ENCODE measurements around the gene PTGFRN.

PTGFRN gene

DNA sequence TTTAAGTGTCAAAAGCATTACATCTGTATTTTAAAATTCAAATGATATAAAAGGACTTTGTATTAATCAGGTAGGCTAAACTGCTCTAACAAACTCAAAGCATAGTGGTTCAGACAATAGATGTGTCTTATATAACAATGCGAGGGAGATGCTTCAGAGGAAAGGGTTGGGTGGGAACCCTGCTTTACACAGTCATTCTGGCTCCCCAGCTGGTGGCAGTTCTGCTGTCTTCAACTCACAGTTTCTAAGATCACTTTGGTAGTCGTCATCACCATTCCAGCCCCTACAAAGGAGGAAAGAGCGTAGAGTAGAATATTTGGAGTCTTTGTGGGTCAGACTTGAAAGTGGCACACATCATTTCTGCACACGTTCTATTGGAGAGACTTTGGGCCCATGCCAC lies 4.2 kb downstream of the PTGFRN start:
- no peak overlapping the region for H3K27ac ChIP-seq
- no peak for TF ChIP-seq ZFX (IDR thresholded peaks at IDR 0.05)
- TF ChIP-seq, protein P1, sequence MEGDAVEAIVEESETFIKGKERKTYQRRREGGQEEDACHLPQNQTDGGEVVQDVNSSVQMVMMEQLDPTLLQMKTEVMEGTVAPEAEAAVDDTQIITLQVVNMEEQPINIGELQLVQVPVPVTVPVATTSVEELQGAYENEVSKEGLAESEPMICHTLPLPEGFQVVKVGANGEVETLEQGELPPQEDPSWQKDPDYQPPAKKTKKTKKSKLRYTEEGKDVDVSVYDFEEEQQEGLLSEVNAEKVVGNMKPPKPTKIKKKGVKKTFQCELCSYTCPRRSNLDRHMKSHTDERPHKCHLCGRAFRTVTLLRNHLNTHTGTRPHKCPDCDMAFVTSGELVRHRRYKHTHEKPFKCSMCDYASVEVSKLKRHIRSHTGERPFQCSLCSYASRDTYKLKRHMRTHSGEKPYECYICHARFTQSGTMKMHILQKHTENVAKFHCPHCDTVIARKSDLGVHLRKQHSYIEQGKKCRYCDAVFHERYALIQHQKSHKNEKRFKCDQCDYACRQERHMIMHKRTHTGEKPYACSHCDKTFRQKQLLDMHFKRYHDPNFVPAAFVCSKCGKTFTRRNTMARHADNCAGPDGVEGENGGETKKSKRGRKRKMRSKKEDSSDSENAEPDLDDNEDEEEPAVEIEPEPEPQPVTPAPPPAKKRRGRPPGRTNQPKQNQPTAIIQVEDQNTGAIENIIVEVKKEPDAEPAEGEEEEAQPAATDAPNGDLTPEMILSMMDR (conservative IDR thresholded peaks at IDR 0.05) = no peak

- no peak for TF ChIP-seq ZFX (IDR thresholded peaks at IDR 0.05)
- TF ChIP-seq, protein P1 (conservative IDR thresholded peaks at IDR 0.05) = no peak
- H3K27ac ChIP-seq = no peak overlapping the region
Measured at GRCh38 chr1:116914667-116915066, 5.0 kb downstream of the PTGFRN start.

GRCh38 chr1:116915086-116915661 lies 5.5 kb downstream of the PTGFRN start:
- TF ChIP-seq, protein P1 (conservative IDR thresholded peaks at IDR 0.05) = no peak
- no peak for TF ChIP-seq ZFX (IDR thresholded peaks at IDR 0.05)
- H3K27ac ChIP-seq = no peak overlapping the region

GRCh38 chr1:116916002-116916401 lies 6.3 kb downstream of the PTGFRN start:
- TF ChIP-seq ZFX (IDR thresholded peaks at IDR 0.05) = no peak
- TF ChIP-seq, protein P1 (conservative IDR thresholded peaks at IDR 0.05) = no peak
- no peak overlapping the region for H3K27ac ChIP-seq

DNA sequence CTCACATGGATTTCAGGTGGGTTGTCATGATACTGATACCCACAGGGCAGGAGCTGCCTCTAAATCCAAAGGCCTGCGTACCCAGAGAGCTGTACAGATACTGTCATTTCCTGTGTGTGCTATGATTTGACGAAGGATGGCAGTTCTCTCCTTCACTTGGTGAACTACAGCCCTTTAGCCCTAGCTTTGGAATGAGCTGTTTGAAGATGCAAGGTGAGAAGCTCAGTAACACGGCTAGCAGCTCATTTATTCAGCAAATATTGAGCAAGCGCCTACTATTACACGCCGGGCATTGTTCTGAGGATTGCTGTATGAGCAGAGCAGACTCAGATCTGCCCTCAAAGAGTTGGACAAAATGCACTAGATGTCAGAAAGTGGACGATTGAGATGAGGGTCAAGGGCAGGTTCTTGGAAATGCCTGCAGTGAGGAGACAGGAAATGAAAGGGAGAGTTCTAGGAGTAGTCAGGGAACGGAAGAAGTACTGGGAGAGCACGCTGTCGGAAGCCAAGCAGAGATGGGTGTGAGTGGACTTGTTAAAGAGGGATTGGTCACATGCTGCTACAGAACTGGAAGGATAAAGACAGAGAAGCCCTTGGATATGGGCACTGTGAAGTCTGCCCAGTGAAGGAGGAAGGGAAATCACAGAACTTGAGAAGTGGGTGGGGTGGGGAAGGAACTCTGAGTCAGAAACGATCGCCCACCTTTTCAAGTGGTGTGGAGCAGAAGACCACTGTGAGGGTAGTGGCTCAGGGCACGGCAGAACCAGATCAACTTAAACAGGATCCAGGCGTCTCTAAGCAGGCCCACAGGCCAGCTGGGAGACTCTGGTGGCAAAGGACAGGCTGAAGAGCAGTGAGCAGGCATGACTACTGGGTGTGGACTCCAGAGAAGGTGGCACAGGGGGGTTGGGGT lies 7.1 kb downstream of the PTGFRN start:
- TF ChIP-seq, protein P1 (conservative IDR thresholded peaks at IDR 0.05) = no peak
- no peak overlapping the region for H3K27ac ChIP-seq

DNA sequence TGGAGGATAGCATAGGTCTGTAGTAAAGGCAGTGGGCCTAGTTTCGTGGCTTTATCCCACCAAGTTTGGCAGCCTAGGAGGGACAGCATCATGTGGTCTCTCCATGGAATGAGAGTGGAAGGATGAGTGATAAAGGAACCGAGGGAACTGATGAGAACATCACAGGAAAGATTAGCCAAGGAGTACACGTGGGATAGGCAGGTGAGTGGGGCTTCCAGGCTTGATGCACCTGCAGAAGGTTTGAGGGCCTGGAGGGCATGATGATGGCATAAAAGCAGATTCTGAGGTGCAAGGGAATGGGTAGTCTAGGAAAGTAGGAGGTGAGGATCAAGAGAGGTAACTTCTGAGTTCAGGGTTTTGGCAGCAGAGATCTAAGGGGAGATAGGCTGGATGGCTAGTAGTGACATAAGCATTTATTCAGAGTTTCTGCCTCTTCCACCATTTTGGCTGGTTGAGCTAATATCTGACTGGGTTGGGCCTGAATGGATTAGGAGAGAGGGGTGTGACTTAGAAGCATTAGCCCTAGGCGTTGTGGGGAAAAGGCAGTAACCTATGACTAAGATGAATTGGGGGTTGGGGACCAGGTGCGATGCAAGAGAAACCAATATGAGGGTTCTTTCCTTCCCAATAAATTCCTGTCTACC lies 9.1 kb downstream of the PTGFRN start:
- TF ChIP-seq, protein P1 (conservative IDR thresholded peaks at IDR 0.05) = no peak
- H3K27ac ChIP-seq = no peak overlapping the region

DNA sequence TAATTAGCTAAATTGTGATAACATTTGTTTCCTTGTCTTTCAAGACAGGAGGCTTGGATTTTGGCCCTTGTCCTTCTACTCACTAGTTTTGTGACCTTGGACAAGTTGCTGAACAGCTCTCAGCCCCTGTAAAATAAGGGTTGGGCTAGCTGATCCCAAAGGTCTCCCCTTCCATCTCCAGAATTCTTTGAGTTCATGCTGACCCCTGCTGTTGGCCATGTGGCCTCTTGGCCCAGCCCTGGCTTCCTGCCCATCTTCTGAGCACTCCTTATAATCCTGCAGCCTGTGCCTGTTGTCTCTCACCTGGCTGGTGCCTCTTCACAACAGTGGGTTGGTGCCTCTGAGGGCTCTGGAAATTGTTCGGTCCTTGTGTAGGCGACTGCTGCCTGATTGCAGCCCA lies 10.1 kb downstream of the PTGFRN start:
- H3K27ac ChIP-seq = no peak overlapping the region
- TF ChIP-seq, protein P1 (conservative IDR thresholded peaks at IDR 0.05) = no peak
- TF ChIP-seq ZFX (IDR thresholded peaks at IDR 0.05) = no peak

Measured in C4-2B (cell line).